Activated T-helper 2 cell treated with anti-CD3 and anti-CD28 coated beads, Interferon-gamma antibody, Interleukin-2, Interleukin-4, amounts not matched to agents 10 μg/mL and 5 μg/mL and 100 μg/mL, durations not matched to agents 14 hours and 24 hours and 36 hours (primary cell): Measurements from ENCODE around the gene MAPK10. TPM values are rescaled to one million over a fixed set of nuclear protein-coding genes. Genes with fewer than 3 reads are reported as not detected.

ENCODE experiments used
- DNase-seq: peaks from one replicate; pipeline ENCODE4 v3.0.0; 2021; ENCODE audit warnings: low spot score
- H3K27ac Mint-ChIP-seq: one replicate; pipeline ENCODE4 v1.8.0; 2021; ENCODE audit warnings: mixed read lengths
- H3K27me3 Mint-ChIP-seq: one replicate; pipeline ENCODE4 v1.8.0; 2021; ENCODE audit warnings: low read depth, mixed read lengths
- H3K36me3 Mint-ChIP-seq: one replicate; pipeline ENCODE4 v1.8.0; 2021; ENCODE audit warnings: low read depth, mixed read lengths
- H3K4me1 Mint-ChIP-seq: one replicate; pipeline ENCODE4 v1.8.0; 2021; ENCODE audit warnings: low read depth, mixed read lengths
- H3K4me3 Mint-ChIP-seq: one replicate; pipeline ENCODE4 v1.8.0; 2021; ENCODE audit warnings: low read depth, mild to moderate bottlenecking, moderate library complexity, mixed read lengths
- H3K9me3 Mint-ChIP-seq: one replicate; pipeline ENCODE4 v1.8.0; 2021; ENCODE audit warnings: mixed read lengths
- intact Hi-C: fragments of 100-400 bp; cut with micrococcal nuclease; formaldehyde crosslinking; loops from one replicate; pipeline ENCODE4 v1.15.1; 2023
- total RNA-seq: library from RNA; stranded (reverse); gene quantifications from 2 replicates; pipeline ENCODE4 v1.2.3, GENCODE V29; 2022

Gene MAPK10
- total RNA-seq, 1 donor from 2014 or later: not detected

DNA sequence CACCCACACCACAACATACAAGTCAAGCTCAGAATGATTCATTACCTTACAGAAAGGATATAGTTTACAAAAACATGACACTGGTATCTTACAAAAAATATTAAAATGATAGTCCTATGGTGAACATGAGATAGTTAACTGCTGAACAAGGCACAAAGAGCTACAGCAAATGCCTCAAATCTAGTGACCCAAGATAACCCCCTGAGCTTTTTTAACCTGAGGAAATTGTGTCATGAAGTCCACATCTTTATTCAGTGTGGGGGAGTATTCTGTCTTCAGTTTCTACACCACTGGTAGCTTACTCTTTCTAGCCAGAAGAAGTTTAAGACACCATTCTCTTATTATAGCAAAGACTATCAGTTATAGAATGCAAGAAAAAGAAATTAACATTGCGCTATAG is 218.7 kb downstream of the MAPK10 start:
- Mint-ChIP-seq H3K9me3 (no peaks in the 10 kb centered on the region), H3K27me3 (no peaks in the 10 kb centered on the region), H3K4me3 (no peak overlapping the region), H3K36me3 (no peaks in the 10 kb centered on the region), H3K27ac (no peak overlapping the region), H3K4me1 (no peaks in the 10 kb centered on the region)
- intact Hi-C loops: no loop called here
- no peak for DNase-seq

- DNase-seq: no peak
- Mint-ChIP-seq H3K27me3 (no peaks in the 10 kb centered on the region), H3K27ac (no peak overlapping the region), H3K4me1 (no peaks in the 10 kb centered on the region), H3K4me3 (no peak overlapping the region), H3K36me3 (no peaks in the 10 kb centered on the region), H3K9me3 (peaks cover 7% of the 10 kb centered on the region)
- intact Hi-C loops: no loop called here
Measured at GRCh38 chr4:86132468-86132867, 227.4 kb downstream of the MAPK10 start.

GRCh38 chr4:86131456-86131855 is 228.4 kb downstream of the MAPK10 start:
- peaks cover 7% of the 10 kb centered on the region for H3K9me3 Mint-ChIP-seq
- no peaks in the 10 kb centered on the region for H3K4me1 Mint-ChIP-seq
- no peak for DNase-seq
- H3K4me3 Mint-ChIP-seq: no peak overlapping the region
- no peaks in the 10 kb centered on the region for H3K27me3 Mint-ChIP-seq
- no peak overlapping the region for H3K27ac Mint-ChIP-seq
- intact Hi-C loops: no loop called here
- no peaks in the 10 kb centered on the region for H3K36me3 Mint-ChIP-seq

- no peaks in the 10 kb centered on the region for H3K27me3 Mint-ChIP-seq
- H3K27ac Mint-ChIP-seq: no peak overlapping the region
- peaks cover 7% of the 10 kb centered on the region for H3K9me3 Mint-ChIP-seq
- intact Hi-C loops: no loop called here
- no peak for DNase-seq
- H3K4me1 Mint-ChIP-seq: no peaks in the 10 kb centered on the region
- no peaks in the 10 kb centered on the region for H3K36me3 Mint-ChIP-seq
- H3K4me3 Mint-ChIP-seq: no peak overlapping the region
Measured at GRCh38 chr4:86130160-86130933, 229.5 kb downstream of the MAPK10 start.

- DNase-seq: no peak
- intact Hi-C loops: no loop called here
- H3K4me3 Mint-ChIP-seq: no peak overlapping the region
- peaks cover 7% of the 10 kb centered on the region for H3K9me3 Mint-ChIP-seq
- H3K27ac Mint-ChIP-seq: no peak overlapping the region
- no peaks in the 10 kb centered on the region for H3K36me3 Mint-ChIP-seq
- H3K4me1 Mint-ChIP-seq: no peaks in the 10 kb centered on the region
- H3K27me3 Mint-ChIP-seq: no peaks in the 10 kb centered on the region
Measured at GRCh38 chr4:86129546-86129945, 230.3 kb downstream of the MAPK10 start.

DNA sequence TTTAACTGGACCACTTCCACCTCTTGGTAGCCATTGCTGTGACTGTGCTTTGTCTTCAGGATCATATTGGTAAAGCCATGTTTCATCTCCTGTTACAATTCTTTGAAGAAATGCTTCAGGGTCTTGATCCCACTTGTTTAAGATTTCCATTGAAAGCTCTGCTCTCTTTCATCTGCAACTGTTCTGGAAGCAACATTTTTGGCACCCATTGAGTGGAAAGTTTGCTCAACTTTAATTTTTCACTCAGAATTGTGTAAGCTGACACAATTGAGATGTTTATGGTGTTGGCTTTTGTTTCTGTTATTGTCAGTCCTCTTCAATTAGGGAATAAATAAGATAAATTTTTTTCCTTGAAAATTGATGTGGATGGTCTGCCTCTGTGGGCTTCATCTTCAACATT is 237.4 kb downstream of the MAPK10 start:
- no peaks in the 10 kb centered on the region for H3K27me3 Mint-ChIP-seq
- no peaks in the 10 kb centered on the region for H3K4me1 Mint-ChIP-seq
- no peak overlapping the region for H3K4me3 Mint-ChIP-seq
- DNase-seq: no peak
- peaks cover 5% of the 10 kb centered on the region for H3K9me3 Mint-ChIP-seq
- intact Hi-C loops: no loop called here
- no peaks in the 10 kb centered on the region for H3K36me3 Mint-ChIP-seq
- H3K27ac Mint-ChIP-seq: no peak overlapping the region

DNA sequence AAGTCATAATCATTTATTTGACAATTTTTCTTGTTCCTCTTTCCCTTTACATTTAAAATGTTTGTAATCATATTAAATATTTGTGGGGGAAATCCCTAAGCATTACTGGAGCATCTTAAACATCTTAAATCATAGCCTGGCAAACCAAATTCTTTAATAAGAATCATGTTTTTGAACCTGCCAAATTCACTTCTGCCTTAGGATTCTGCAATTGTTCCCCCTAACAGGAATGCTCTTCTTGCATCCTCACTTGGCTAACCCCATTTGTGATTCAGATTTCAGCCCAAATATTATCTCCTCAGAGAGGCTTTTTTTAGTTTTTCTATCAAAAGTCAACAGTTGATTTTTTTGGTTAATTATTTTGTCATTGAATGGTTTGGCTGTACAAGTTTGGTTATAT is 241.1 kb downstream of the MAPK10 start:
- Mint-ChIP-seq H3K4me1 (no peaks in the 10 kb centered on the region), H3K9me3 (peaks cover 3% of the 10 kb centered on the region), H3K27ac (no peak overlapping the region), H3K4me3 (no peak overlapping the region), H3K36me3 (no peaks in the 10 kb centered on the region), H3K27me3 (no peaks in the 10 kb centered on the region)
- DNase-seq: no peak
- intact Hi-C loops: no loop called here

DNA sequence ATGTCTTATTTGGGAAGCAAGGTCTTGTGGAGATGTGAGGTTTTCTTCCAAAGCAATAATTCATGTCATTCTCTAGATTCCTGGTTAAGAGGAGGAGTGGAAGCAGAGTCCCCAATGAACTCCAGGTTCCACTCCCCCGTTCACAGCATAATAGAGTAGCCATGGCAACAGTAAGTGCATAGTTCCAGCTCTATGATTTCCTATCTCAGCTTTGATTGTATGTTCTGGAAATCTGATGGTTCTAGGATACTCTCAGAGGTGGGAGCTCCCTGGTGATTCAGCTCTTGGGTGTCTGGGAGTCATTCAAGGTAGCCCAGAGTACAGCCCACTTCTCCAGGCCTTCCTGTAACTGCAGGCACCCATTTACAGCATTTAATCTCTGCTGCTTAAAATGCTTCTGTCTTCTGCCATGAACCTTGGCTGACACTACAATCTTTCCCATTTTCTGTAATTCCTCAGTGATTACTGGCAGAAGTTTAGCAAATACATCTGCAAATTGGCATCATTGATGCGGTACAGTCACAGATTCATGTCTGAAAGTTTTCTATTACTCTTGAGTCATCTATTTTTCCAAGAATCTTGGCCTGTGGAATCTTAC is 242.0 kb downstream of the MAPK10 start:
- Mint-ChIP-seq H3K4me3 (no peak overlapping the region), H3K27ac (no peak overlapping the region), H3K4me1 (no peaks in the 10 kb centered on the region), H3K9me3 (no peaks in the 10 kb centered on the region), H3K36me3 (no peaks in the 10 kb centered on the region), H3K27me3 (no peaks in the 10 kb centered on the region)
- no peak for DNase-seq
- intact Hi-C loops: no loop called here

GRCh38 chr4:86114563-86114962 is 245.3 kb downstream of the MAPK10 start:
- H3K27ac Mint-ChIP-seq: no peak overlapping the region
- no peaks in the 10 kb centered on the region for H3K27me3 Mint-ChIP-seq
- no peak for DNase-seq
- H3K9me3 Mint-ChIP-seq: peaks cover 4% of the 10 kb centered on the region
- intact Hi-C loops: no loop called here
- H3K4me3 Mint-ChIP-seq: no peak overlapping the region
- no peaks in the 10 kb centered on the region for H3K4me1 Mint-ChIP-seq
- no peaks in the 10 kb centered on the region for H3K36me3 Mint-ChIP-seq

GRCh38 chr4:86108834-86109233 is 251.0 kb downstream of the MAPK10 start:
- no peak overlapping the region for H3K27ac Mint-ChIP-seq

DNA sequence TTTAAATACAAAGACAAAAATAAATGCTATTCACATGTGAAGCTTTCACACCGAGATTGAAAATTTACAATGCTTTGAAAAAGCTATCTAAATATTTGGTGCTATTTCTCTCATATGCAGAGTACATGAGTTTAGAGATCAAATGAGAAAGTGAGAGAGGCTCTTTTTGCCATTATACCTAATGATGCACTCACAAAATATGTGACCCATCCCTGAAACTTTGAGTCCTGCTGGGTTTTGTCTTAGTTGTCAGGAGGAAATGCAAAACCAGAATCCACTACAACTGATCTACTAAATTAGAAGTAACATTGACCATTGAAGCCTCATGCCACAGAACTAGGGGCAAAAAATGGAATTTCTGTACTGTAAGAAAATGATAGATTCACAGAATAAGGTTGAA is 251.7 kb downstream of the MAPK10 start:
- Mint-ChIP-seq H3K27ac (no peak overlapping the region), H3K36me3 (no peaks in the 10 kb centered on the region), H3K9me3 (peaks cover 4% of the 10 kb centered on the region), H3K4me1 (no peaks in the 10 kb centered on the region), H3K27me3 (no peaks in the 10 kb centered on the region), H3K4me3 (no peak overlapping the region)
- DNase-seq: no peak
- intact Hi-C loops: no loop called here

More at GRCh38 chr4:86108834-86109233, 251.0 kb downstream of the MAPK10 start:
- H3K4me1 Mint-ChIP-seq: no peaks in the 10 kb centered on the region
- no peak for DNase-seq
- H3K27me3 Mint-ChIP-seq: no peaks in the 10 kb centered on the region
- peaks cover 4% of the 10 kb centered on the region for H3K9me3 Mint-ChIP-seq
- H3K36me3 Mint-ChIP-seq: no peaks in the 10 kb centered on the region
- no peak overlapping the region for H3K4me3 Mint-ChIP-seq
- intact Hi-C loops: no loop called here

DNA sequence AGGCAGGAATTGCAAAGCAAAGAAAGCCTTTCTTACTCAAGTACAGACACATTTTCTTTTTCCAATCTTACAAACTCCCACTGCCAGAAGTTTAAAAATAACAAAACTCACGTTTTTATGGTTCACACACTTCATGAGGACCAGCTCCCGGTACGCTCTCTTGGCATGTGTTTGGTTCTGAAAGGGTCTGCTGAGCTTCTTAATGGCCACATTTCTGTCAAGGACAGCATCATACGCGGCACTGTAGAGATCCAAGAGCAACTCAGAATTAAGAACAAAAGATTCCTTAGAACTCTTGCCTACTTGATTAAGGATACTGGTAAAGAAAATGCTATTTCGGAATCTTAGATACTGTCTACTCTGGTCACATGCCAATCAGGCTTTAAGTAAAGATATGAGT is 252.7 kb downstream of the MAPK10 start:
- H3K27me3 Mint-ChIP-seq: no peaks in the 10 kb centered on the region
- H3K4me3 Mint-ChIP-seq: no peak overlapping the region
- H3K36me3 Mint-ChIP-seq: no peaks in the 10 kb centered on the region
- H3K27ac Mint-ChIP-seq: no peak overlapping the region
- H3K4me1 Mint-ChIP-seq: no peaks in the 10 kb centered on the region
- no peak for DNase-seq
- peaks cover 1% of the 10 kb centered on the region for H3K9me3 Mint-ChIP-seq
- intact Hi-C loops: no loop called here

DNA sequence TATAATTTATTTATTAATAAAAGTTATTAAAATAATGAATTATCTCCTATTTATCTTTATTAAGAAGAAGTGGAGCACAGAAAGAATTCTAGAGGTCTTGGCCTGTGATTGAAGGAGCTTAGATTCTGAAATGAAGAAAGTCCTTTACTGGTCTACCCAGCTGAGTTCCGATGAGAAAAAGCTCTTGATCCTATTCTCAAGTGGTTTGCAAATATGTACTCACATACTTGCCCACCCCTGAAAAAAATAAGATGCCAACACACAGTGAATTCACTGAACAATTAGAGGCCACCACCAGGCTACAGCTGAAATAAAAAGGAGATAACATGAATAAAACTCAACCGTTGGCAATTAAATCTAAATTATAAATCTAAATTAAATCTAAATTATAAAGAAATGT is 253.4 kb downstream of the MAPK10 start:
- no peak overlapping the region for H3K27ac Mint-ChIP-seq
- intact Hi-C loops: no loop called here
- no peaks in the 10 kb centered on the region for H3K9me3 Mint-ChIP-seq
- no peaks in the 10 kb centered on the region for H3K4me1 Mint-ChIP-seq
- H3K4me3 Mint-ChIP-seq: no peak overlapping the region
- no peaks in the 10 kb centered on the region for H3K27me3 Mint-ChIP-seq
- no peak for DNase-seq
- no peaks in the 10 kb centered on the region for H3K36me3 Mint-ChIP-seq
